Hepatocyte (in vitro differentiated cells): ENCODE measurements around the gene ERFE. TPM values are rescaled to one million over a fixed set of nuclear protein-coding genes. Genes with fewer than 3 reads are reported as not detected.

ENCODE experiments used
- DNase-seq: peaks from one replicate; pipeline ENCODE4 v3.0.0-alpha.2; 2016; ENCODE audit warnings: low spot score
- H2AFZ ChIP-seq: fragments of 200-600 bp; sonication (generic); 2 replicates; pipeline ENCODE4 v1.6.0; 2016; ENCODE audit warnings: antibody characterized with exemption, mild to moderate bottlenecking
- H3K27ac ChIP-seq: fragments of 200-600 bp; sonication (generic); 2 replicates; pipeline ENCODE4 v1.5.1; 2016; ENCODE audit warnings: mild to moderate bottlenecking
- H3K27me3 ChIP-seq: fragments of 200-600 bp; sonication (generic); 2 replicates; pipeline ENCODE4 v1.6.1; 2016
- H3K36me3 ChIP-seq: fragments of 200-600 bp; sonication (generic); replicated peaks from 2 replicates; pipeline ENCODE4 v1.5.1; 2016; ENCODE audit warnings: low read depth; ENCODE audit not compliant: insufficient read depth
- H3K4me1 ChIP-seq: fragments of 200-600 bp; sonication (generic); 2 replicates; pipeline ENCODE4 v1.5.1; 2016; ENCODE audit warnings: mild to moderate bottlenecking, moderate library complexity; ENCODE audit not compliant: insufficient read depth
- H3K4me2 ChIP-seq: fragments of 200-600 bp; sonication (generic); 2 replicates; pipeline ENCODE4 v1.6.0; 2016
- H3K4me3 ChIP-seq: fragments of 200-600 bp; sonication (generic); 2 replicates; pipeline ENCODE4 v1.5.1; 2016; ENCODE audit warnings: mild to moderate bottlenecking
- H3K79me2 ChIP-seq: fragments of 200-600 bp; sonication (generic); 2 replicates; pipeline ENCODE4 v1.6.0; 2017; ENCODE audit warnings: mild to moderate bottlenecking
- H3K9me2 ChIP-seq: fragments of 200-600 bp; sonication (generic); replicated peaks from 2 replicates; pipeline ENCODE4 v1.6.0; 2017; ENCODE audit warnings: mild to moderate bottlenecking; ENCODE audit not compliant: insufficient read depth
- H3K9me3 ChIP-seq: fragments of 200-600 bp; sonication (generic); 2 replicates; pipeline ENCODE4 v1.5.1; 2016; ENCODE audit warnings: low read depth, mild to moderate bottlenecking
- H4K20me1 ChIP-seq: fragments of 200-600 bp; sonication (generic); 2 replicates; pipeline ENCODE4 v1.6.0; 2016; ENCODE audit warnings: mild to moderate bottlenecking; ENCODE audit not compliant: insufficient read depth, poor library complexity, severe bottlenecking
- EZH2 ChIP-seq: fragments of 200-600 bp; sonication (generic); IDR thresholded peaks from 2 replicates; pipeline ENCODE4 v1.6.1; 2016; ENCODE audit warnings: antibody characterized with exemption, mild to moderate bottlenecking, borderline replicate concordance
- EZH2phosphoT487 ChIP-seq: fragments of 200-600 bp; sonication (generic); IDR thresholded peaks from one replicate; pipeline ENCODE4 v1.6.1; 2018; ENCODE audit warnings: antibody characterized with exemption, mild to moderate bottlenecking, low read depth, moderate library complexity; ENCODE audit not compliant: unreplicated experiment, severe bottlenecking
- WGBS: methylation state at CpG from one replicate; pipeline ENCODE4 v1.1.6; 2016; ENCODE audit warnings: low lambda C conversion rate; ENCODE audit errors: missing lambda C conversion rate; 5-methylcytosine and 5-hydroxymethylcytosine counted together
- polyA plus RNA-seq: library from polyadenylated mRNA; unstranded; fragments of >200 nt; fragmentation: Nextera tagmentation; extraction: Ambion mirVana; gene quantifications from 2 replicates; pipeline ENCODE4 v1.2.1, GENCODE V29; 2016
- total RNA-seq: library from RNA; depleted of rRNA; stranded (reverse); fragments of >200 nt; gene quantifications from 2 replicates; pipeline ENCODE4 v1.2.3, GENCODE V29; 2014
- TF ChIP-seq, protein P1 (sequence below): fragments of 200-600 bp; sonication (generic); IDR thresholded peaks from 2 replicates; pipeline ENCODE4 v1.5.1; 2016; ENCODE audit warnings: antibody characterized with exemption, mild to moderate bottlenecking; ENCODE audit not compliant: poor library complexity

Gene ERFE
- total and polyA plus RNA-seq, 2 experiments from 2014 or later: 0.27 to 0.30 TPM

DNA sequence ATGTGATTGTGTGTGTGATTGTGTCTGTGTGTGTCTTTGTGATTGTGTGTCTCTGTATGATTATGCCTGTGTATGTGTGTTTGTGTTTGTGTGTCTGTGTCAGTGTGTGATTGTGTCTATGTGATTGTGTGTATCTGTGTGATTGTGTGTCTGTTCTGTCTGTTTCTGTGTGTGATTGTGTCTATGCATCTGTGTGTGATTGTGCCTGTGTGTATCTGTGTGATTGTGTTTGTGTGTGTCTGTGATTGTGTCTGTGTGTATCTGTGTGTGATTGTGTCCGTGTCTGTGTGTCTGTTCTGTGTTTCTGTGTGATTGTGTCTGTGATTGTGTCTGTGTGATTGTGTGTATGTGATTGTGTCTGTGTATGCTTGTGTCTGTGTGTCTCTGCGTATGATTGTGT, 32.4 kb upstream of the ERFE start:
- Histone ChIP-seq H3K79me2 (no peaks in the 10 kb centered on the region), H3K36me3 (no peaks in the 10 kb centered on the region), H3K4me2 (no peak overlapping the region), H2AFZ (no peak overlapping the region), H3K9me3 (no peaks in the 10 kb centered on the region), H3K4me3 (no peak overlapping the region), H3K27me3 (no peaks in the 10 kb centered on the region), H3K9me2 (no peaks in the 10 kb centered on the region), H3K4me1 (no peaks in the 10 kb centered on the region), H4K20me1 (no peaks in the 10 kb centered on the region), H3K27ac (no peak overlapping the region)
- no peak for DNase-seq
- no peak for TF ChIP-seq EZH2
- no peak for TF ChIP-seq EZH2phosphoT487
- TF ChIP-seq, protein P1, sequence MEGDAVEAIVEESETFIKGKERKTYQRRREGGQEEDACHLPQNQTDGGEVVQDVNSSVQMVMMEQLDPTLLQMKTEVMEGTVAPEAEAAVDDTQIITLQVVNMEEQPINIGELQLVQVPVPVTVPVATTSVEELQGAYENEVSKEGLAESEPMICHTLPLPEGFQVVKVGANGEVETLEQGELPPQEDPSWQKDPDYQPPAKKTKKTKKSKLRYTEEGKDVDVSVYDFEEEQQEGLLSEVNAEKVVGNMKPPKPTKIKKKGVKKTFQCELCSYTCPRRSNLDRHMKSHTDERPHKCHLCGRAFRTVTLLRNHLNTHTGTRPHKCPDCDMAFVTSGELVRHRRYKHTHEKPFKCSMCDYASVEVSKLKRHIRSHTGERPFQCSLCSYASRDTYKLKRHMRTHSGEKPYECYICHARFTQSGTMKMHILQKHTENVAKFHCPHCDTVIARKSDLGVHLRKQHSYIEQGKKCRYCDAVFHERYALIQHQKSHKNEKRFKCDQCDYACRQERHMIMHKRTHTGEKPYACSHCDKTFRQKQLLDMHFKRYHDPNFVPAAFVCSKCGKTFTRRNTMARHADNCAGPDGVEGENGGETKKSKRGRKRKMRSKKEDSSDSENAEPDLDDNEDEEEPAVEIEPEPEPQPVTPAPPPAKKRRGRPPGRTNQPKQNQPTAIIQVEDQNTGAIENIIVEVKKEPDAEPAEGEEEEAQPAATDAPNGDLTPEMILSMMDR: no peak
- 96% methylated on average over 2 of the region's 2 CpGs for WGBS

DNA sequence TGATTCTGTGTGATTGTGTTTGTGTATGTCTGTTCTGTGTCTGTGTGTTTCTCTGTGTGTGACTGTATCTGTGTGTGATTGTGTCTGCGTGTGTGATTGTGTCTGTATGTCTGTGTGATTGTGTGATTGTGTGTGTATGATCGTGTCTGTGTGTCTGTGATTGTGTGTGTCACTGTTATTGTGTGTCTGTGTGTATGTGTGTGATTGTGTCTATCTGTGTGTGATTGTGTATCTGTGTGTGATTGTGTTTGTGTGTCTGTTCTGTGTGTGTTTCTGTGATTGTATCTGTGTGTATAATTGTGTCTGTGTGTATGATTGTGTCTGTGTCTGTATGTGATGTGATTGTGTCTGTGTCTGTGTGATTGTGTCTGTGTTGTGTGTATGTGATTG, 32.0 kb upstream of the ERFE start:
- WGBS: 95% methylated on average over 2 of the region's 2 CpGs
- no peaks in the 10 kb centered on the region for H3K79me2 ChIP-seq
- H3K9me3 ChIP-seq: no peaks in the 10 kb centered on the region
- H3K27me3 ChIP-seq: no peaks in the 10 kb centered on the region
- no peaks in the 10 kb centered on the region for H3K9me2 ChIP-seq
- H4K20me1 ChIP-seq: no peaks in the 10 kb centered on the region
- H3K36me3 ChIP-seq: no peaks in the 10 kb centered on the region
- no peak overlapping the region for H2AFZ ChIP-seq
- no peak overlapping the region for H3K27ac ChIP-seq
- no peak for TF ChIP-seq EZH2
- TF ChIP-seq EZH2phosphoT487: no peak
- TF ChIP-seq, protein P1: no peak
- DNase-seq: no peak
- no peak overlapping the region for H3K4me3 ChIP-seq
- no peaks in the 10 kb centered on the region for H3K4me1 ChIP-seq
- H3K4me2 ChIP-seq: no peak overlapping the region

GRCh38 chr2:238127165-238128060, 31.4 kb upstream of the ERFE start:
- Histone ChIP-seq H3K36me3 (no peaks in the 10 kb centered on the region), H3K9me3 (no peaks in the 10 kb centered on the region), H4K20me1 (no peaks in the 10 kb centered on the region), H3K4me2 (peak overlapping the region; percentile 25), H3K27ac (no peak overlapping the region), H3K4me1 (no peaks in the 10 kb centered on the region), H3K27me3 (no peaks in the 10 kb centered on the region), H3K79me2 (no peaks in the 10 kb centered on the region), H3K4me3 (no peak overlapping the region), H3K9me2 (no peaks in the 10 kb centered on the region), H2AFZ (no peak overlapping the region)
- TF ChIP-seq, protein P1: no peak
- TF ChIP-seq EZH2: no peak
- no peak for TF ChIP-seq EZH2phosphoT487
- no peak for DNase-seq
- 75% methylated on average over 30 of the region's 36 CpGs for WGBS
